ENCODE data around the gene UGT1A10.

- TF ChIP-seq EZH2 (IDR thresholded peaks at IDR 0.05) (no peak), CTCF (IDR thresholded peaks at IDR 0.05 in 2 of 3, conservative IDR thresholded peaks at IDR 0.05 in 1 of 3; ENCODE audit: borderline replicate concordance in 1 of 3, insufficient read depth in 1 of 3, low read depth in 2 of 3, low read length in 2 of 3) (no peak), SIN3A (IDR thresholded peaks at IDR 0.05; ENCODE audit: low read depth) (no peak), ELF1 (IDR thresholded peaks at IDR 0.05; ENCODE audit: borderline replicate concordance, low read depth) (no peak), POLR2A (IDR thresholded peaks at IDR 0.05; ENCODE audit: borderline replicate concordance, extremely low read depth, insufficient read depth, insufficient read length) (no peak), REST (IDR thresholded peaks at IDR 0.05; ENCODE audit: low read depth) (no peak), JUND (IDR thresholded peaks at IDR 0.05) (no peak), POLR2AphosphoS5 (IDR thresholded peaks at IDR 0.05; ENCODE audit: low read depth, low read length) (no peak), YY1 (IDR thresholded peaks at IDR 0.05; ENCODE audit: extremely low read depth, insufficient replicate concordance, low read depth, low read length) (no peak), MAX (IDR thresholded peaks at IDR 0.05) (no peak), EGR1 (IDR thresholded peaks at IDR 0.05; ENCODE audit: low read depth) (no peak), SP1 (IDR thresholded peaks at IDR 0.05; ENCODE audit: low read depth) (no peak)
Measured at GRCh38 chr2:233799087-233799665, 162.9 kb downstream of the UGT1A10 start.

All from HCT116 (cell line).